DMS 273 (cell line): ENCODE results near the gene LIPG.
A peak's percentile ranks its signal among the peaks of the same experiment; 100 is the strongest.
"Not testable (repeated sequence)": the region's sequence is repeated elsewhere in the genome, so short reads cannot be mapped to it uniquely, and the experiment has no call there.

Experiments used
- DNase-seq: peaks from one replicate; lab custom pipeline; 2025; ENCODE audit not compliant: unreplicated experiment; lab: John Stamatoyannopoulos, UW

The LIPG gene

DNA sequence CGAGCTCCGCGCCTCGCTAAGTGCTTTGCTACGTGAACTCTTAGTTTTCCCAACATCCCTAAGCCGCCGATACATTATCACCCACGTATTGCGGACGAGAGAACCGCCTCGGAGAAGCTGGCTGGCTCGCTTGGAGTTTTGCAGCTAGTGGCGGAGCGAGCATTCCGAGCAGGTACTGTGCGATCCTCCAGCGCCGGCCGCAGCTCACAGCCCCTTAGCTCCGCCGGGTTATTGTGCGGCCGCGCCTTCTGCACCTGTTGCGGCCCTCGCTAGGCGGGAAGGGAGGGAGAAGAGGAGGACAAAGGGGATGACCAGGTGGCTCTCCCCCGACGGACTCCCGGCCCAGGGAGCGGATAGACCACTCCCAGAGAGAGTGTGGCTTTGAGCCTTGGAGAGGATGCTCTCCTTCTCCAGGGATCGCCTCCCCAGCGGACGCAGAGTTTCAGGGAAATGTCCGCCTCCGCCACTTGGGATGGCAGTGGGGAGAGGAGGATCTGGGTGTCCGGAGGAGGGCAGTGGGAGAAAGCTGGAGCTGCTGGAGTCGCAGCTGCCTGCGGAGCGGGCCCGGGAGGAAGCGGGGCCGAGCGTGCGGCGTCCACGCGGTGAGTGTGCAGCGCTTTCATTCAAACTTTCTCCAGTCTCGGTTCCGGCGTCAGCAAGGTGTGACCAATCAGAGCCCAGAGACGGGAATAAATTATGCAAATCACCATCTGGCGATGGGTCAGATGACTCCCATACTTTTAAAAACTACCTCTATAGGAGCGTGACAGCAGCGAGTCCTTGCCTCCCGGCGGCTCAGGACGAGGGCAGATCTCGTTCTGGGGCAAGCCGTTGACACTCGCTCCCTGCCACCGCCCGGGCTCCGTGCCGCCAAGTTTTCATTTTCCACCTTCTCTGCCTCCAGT, at the start of gene LIPG:
TSS of gene LIPG (plus strand) at position 769 of the 905 bp plus-strand sequence. CDS start 252 bp downstream, outside the sequence.
- DNase-seq: peak; percentile 97

GRCh38 chr18:49512876-49513275, 49.0 kb upstream of the LIPG start:
- not testable (repeated sequence) for DNase-seq

GRCh38 chr18:49514577-49514976, 47.3 kb upstream of the LIPG start:
- no peak for DNase-seq

GRCh38 chr18:49515003-49515402, 46.9 kb upstream of the LIPG start:
- DNase-seq: not testable (repeated sequence)

GRCh38 chr18:49515516-49515915, 46.3 kb upstream of the LIPG start:
- DNase-seq: no peak

DNA sequence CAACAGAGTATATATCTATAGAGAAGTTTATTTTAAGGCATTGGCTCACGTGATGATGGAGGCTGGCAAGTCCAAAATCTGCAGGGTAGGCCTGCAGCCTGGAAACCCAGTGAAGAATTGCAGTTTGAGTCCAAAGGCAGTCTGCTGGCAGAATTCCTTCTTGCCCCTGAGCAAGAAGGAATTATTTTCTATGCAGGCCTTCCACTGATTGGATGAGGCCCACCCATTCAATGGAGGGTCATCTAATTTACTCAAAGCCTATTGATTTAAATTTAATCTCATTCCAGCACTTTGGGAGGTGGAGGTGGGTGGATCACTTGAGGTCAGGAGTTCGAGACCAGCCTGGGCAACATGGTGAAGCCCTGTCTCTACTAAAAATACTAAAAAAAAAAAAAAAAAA, 44.4 kb upstream of the LIPG start:
- DNase-seq: no peak

- no peak for DNase-seq
Observed at GRCh38 chr18:49519101-49519971, 42.5 kb upstream of the LIPG start.

GRCh38 chr18:49520661-49521145, 41.2 kb upstream of the LIPG start:
- DNase-seq: no peak

GRCh38 chr18:49521216-49521835, 40.5 kb upstream of the LIPG start:
- DNase-seq: peak; percentile 73

GRCh38 chr18:49523580-49524093, 38.2 kb upstream of the LIPG start:
- not testable (repeated sequence) for DNase-seq

DNA sequence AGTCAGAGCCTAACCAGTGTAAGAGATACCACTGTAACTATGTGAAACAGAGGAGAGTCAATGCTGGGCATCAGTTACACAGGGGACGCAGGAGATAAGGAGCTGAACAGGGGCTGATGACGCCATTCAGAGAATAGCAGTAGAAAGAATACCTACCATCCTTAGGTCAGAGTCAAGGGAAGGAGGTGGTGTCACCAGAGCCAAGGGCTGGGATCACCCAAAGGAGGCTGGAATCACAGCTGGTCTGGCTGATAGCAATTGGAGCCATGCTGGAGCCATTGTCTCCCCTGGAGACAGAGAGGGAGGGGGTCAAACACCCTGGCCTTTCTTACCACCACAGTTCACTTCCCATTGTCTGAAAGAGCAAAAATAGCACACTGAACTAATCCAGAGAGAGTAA, 37.5 kb upstream of the LIPG start:
- no peak for DNase-seq

GRCh38 chr18:49524951-49525350, 36.9 kb upstream of the LIPG start:
- DNase-seq: no peak

DNA sequence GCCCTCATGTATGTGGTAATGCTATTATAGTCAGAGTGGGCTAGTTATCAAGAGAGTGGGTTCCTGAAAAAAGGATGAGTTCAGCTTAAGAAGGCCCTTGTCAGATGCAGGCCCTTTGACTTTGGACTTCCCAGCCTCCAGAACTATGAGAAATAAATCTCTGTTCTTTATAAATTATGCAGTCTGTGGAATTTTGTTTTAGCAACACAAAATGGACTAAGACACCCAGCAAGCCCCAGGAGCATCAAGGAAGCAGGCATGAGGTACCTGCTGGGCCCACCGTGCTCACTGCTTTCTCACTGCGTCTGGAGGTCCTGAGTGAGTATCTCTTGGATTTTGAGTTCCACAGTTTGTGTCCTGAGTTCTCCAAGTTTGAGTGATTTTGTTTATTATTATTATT, 35.9 kb upstream of the LIPG start:
- DNase-seq: no peak

DNA sequence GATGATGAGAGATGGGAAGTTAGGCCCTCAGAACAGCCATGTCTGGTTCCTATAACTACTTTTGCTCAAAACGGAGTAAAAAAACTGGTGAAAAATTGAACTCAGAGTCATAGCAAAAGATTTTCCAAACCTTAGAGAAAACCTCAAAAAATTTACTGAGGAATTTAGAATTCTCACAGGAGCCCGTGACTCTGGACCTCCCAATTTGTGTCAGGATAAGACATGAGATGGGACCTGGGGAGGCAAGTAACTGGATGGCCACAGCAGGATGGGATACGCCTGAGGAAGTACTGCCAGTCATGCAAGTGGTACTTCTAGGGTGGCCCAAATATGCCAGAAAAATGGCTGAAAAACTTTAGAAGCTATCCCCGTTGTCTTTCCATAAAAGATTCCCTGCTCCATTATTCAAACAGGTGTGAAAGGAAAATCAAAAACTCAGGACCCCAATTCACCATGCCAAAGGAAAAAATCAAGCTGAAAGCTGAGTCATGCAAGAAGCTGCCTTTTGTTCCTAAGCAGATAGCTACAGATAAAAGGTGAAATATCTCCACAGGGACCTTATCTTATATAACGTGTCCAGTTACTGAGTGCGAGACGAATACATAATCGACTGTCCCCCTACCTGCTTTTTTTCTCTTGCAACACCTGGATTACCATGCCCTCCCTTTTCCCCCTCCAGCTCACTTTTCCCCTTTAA, 34.1 kb upstream of the LIPG start:
- no peak for DNase-seq

- DNase-seq: no peak
Observed at GRCh38 chr18:49529596-49529995, 32.3 kb upstream of the LIPG start.

DNA sequence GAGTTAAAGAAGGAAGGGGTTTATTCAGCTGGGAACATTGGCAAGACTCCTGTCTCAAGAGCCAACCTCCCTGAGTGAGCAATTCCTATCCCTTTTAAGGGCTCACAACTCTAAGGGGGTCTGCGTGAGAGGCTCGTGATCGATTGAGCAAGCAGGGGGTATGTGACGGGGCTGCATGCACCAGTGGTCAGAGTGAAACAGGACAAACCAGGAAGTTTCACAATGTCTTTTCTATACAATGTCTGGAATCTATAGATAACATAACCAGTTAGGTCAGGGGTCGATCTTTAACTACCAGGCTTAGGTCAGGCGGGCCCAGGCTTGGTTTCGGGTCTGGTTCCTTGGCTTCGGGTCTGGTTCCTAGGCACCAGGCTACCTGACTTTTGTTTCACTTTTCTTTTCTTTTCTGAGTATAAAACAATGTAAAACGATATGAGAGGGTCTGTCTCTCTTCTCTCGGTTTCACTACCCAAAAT, 30.1 kb upstream of the LIPG start:
- no peak for DNase-seq

DNA sequence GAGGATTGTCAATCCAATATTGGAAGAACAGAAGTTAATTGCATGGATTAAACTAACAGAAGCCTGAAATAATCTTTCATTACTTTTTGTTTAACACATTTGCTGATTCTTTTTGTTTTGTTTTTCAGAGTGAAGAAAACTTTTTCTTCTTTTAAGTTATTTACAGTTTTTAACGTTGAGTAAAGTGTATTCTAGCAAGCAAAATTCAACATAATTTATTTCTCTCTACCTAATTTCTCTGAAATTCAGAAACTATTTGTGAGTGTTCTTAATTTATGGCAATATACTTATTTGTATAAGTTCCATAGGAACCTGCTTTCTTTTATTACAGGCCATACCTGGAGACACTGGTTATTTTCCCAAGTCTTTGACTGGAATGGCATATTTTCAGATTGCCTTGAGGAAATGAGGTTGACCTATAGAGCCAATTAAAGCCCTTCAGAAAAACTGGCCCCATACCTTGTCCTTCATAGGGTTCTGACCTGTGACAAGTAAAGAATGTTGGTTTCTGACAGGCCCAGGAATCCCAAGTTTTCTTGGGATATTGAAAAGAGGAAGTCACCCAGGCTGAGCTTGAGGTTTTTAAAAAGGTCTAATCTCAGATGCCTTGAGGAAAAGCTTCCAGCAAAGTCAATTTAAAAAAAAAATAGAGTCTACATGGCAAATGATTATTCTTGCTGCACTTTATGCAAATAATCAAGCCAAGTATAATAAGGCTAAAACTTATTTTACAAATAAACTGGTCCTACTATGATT, 26.8 kb upstream of the LIPG start:
- no peak for DNase-seq

DNA sequence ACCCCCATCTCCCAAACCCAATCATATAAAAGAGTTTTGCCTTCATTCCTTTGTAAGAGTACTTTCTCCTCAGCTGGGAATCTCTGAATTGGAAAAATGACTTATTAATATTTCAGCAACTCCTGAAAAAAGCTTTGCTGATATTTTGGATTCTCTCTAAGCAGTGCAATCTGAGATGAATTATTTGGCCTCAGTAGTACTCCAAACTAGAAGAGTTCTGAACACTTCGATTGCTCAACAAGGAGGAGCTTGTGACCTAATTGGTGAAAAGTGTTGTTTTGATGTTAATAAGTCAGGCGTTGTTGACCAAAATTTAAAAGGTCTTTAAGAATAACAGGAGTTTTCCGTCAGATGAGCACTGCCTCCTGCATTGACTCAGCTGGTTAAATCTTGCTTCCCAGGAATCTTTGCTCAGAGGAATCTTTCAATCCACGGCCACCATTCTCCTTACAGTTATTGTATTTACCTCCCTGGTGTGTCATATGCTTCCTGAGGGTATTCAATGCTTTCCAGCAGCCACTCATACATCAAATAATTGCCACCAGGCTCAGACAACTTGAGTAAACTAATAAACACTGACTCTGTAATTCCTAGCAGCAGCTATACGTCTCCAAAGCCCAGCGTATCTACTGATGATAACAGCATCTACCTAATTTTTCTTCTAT, 24.5 kb upstream of the LIPG start:
- DNase-seq: no peak

DNA sequence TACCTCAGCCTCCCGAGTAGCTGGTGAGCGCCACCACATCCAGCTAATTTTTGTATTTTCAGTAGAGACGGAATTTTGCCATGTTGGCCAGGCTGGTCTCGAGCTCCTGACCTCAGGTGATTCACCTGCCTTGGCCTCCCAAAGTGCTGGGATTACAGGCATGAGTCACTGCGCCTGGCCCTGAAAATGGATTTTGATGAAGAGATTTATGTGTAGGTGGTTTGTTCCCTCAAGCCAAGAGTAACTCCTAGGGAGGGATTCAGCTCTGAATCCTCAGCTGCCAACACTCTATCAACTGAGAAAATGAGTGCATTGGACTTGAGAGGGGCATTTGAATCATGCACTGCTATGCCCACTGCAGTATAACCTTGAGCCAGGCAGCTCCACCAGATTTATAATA, 17.5 kb upstream of the LIPG start:
- no peak for DNase-seq
